GM21526 (cell line): Measurements from ENCODE around the gene C21orf58.

Source experiments
- ATAC-seq: cut with Tn5 transposase; IDR thresholded peaks from one replicate; pipeline ENCODE4 v1.9.1; 2021; ENCODE audit warnings: moderate library complexity; ENCODE audit not compliant: unreplicated experiment, low FRiP score

C21orf58 gene

DNA sequence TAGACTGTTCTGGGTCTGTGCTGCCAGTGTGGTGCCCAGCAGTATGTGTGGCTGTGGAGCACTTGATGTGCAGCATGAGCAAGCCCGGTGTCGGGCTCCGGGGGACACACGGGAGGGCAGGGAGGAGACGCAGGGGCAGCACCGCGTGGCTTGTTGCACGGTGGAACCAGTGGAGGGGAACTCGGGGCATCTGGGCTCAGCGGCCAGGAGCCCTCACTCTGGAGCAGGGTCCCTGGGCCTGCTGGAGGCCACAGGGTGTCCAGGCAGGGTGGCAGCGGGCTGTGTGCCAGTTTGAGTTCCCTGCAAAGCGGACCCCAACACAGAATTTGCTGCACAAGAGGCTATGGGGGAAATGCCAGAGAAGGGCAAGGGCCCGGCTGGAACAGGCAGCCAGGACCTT is 30.8 kb upstream of the C21orf58 start:
- no peak for ATAC-seq

GRCh38 chr21:46354046-46354445 is 30.4 kb upstream of the C21orf58 start:
- no peak for ATAC-seq

- no peak for ATAC-seq
These were observed 29.2 kb upstream of the C21orf58 start for GRCh38 chr21:46352913-46353312.

GRCh38 chr21:46352164-46352515 is 28.5 kb upstream of the C21orf58 start:
- no peak for ATAC-seq

- ATAC-seq, result no peak
These were observed 27.9 kb upstream of the C21orf58 start for GRCh38 chr21:46351476-46352163.

DNA sequence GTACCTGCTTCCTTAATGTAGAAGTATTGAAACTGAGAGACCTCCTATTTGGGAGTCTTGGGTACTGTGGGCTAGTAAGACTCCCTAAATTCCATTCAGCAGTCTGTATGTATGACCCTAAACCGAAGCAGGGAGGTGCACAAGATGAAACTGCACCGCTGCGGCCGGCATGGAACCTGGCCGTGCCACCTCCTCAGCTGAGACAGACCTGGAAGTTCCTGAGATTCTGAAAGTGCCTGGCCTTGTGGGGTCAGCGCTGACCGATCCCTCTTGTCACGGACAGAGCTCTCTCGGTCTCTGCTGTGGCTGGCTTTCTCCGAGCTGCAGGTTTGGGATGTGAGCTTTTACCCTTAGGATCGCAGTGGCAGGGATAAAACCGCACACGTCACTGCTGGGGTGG is 27.3 kb upstream of the C21orf58 start:
- no peak for ATAC-seq

DNA sequence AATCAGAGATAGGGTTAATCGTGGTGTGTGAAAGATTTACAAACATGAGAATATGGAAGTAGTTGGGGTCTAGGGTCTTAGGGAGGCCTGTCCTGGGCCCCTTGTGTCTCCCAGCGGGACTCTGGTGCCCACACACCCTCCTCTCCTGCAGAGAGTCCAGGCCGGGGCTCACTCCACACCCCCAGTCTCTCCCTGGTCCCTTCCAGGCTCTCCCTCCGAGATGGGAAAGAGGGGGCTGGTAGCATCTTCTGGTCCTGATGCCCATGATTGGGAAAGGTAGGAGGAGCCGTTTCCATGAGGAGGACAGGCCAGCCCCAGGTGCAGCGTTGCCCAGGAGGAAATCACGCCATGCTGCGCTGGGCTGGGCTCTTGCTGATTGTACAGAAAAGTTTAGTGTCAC is 26.9 kb upstream of the C21orf58 start:
- no peak for ATAC-seq

DNA sequence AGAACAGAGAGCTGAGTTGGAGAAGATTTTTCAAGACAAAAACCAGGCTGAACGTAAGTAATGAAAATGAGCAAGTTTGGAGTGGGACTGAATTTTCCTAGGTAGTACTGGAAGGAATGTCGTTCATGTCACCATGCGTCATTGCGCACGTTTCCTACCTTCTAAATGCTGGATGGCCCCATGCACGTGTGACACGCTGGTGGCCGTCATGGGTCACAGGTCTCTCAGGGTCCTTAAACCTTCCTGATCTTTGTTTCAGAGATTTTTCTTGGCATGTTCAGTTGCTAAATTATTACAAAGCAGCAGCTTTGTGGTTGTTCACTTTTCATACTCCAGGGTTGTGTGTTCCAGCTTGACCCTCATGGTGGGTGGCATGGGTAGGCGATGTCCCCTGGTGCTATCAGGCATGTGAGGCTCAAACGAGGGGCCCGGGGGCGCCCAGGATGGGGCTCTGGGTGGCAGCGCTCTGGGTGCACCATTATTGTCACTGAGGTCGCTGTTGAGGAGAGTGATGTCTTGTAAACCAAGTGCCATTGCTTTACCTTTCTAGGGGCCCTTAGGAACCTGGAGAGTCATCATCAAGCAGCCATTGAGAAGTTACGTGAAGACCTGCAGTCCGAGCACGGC is 25.6 kb upstream of the C21orf58 start:
- ATAC-seq, result no peak

- ATAC-seq, result no peak
These were observed 24.2 kb upstream of the C21orf58 start for GRCh38 chr21:46347791-46348381.

- no peak for ATAC-seq
These were observed 23.5 kb upstream of the C21orf58 start for GRCh38 chr21:46347203-46347550.

DNA sequence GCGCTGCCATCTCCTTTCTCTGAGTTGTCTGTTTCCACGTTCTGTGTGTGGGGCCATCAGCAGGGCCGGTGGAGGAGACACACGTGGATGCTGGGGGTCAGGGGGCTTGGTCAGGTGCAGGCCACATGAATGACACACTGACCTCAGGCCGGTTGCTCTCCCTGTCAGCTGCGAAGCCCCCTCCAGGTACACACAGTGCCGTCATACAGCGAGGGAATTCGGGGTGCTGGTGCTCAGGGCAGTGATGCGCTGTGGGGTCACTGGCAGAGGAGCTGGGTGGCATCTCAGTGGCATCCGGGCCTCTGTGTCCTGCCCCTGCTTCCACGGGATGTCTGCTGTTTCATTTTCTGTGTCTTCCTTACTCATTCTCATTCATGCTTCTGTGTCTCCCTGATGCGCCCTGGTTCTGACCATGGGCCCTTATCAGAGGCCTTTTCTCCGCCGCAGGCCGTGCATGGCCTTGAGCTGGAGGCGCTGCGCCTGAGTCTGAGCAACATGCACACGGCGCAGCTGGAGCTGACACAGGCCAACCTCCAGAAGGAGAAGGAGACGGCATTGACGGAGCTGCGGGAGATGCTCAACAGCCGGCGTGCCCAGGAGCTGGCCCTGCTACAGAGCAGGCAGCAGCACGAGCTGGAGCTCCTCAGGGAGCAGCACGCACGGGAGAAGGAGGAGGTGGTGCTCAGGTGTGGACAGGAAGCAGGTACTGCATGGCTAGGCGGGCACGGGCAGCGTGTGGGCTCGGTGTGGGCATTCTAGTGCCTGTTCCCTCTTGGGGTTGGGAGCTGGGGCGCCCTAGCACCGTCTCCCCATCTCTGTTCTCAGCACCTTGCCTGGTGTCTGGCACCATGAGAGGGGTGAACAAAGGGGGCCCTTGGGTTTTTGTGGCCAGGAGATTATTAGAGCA is 22.9 kb upstream of the C21orf58 start:
- no peak for ATAC-seq

GRCh38 chr21:46345861-46346260 is 22.2 kb upstream of the C21orf58 start:
- no peak for ATAC-seq

DNA sequence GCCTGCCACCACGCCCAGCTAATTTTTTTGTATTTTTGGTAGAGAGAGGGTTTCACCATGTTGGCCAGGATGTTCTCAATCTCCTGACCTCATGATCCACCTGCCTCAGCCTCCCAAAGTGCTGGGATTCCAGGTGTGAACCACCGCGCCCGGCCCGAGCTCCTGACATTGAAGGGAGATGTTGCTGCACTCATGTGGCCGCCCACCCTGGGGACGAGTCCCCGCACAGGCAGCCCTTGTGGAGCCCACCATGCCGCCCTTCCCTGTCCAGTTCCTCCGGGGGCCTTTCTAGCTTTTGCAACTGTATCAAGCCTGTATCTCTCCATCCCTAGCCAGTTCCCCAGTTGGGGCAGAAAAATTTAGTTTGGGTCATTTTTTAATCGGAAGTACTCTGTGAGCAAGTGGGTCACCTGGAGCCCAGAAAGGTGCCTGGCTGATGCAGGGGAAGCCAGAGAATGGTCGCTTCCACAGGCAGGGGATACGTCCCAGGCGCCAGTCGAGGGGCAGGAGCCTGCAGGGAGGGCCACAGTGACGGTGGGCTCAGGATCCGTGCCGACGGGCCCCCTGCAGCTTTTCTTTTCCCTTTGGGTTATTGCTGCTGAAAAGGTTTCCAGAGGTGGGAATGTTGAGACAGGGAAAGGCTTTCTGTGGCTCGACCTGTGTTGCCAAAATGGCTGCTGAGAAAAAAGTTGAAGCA is 20.7 kb upstream of the C21orf58 start:
- no peak for ATAC-seq

GRCh38 chr21:46340998-46341397 is 17.3 kb upstream of the C21orf58 start:
- no peak for ATAC-seq

DNA sequence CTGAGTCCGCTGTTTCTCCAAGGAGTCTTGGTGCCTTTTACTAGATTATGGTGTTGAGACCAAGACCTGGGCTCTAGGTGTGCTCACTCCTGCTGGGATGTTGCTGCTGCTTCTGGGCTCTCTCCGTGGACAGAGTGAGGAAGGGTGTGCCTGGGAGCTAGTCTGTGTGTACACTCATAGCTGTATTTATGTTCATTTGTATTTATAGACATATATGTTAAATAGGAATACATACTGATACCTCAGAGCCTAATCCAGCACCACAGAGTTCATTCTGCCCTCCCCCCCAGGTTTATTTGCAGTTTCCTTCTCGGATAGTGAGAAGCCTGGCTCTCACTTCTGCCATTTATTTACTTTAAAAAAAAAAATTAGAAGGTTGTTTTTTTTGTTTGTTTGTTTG is 12.9 kb upstream of the C21orf58 start:
- no peak for ATAC-seq

- ATAC-seq, result no peak
These were observed 10.9 kb upstream of the C21orf58 start for GRCh38 chr21:46334351-46335140.

- ATAC-seq, result no peak
These were observed 6.1 kb upstream of the C21orf58 start for GRCh38 chr21:46329796-46330195.

DNA sequence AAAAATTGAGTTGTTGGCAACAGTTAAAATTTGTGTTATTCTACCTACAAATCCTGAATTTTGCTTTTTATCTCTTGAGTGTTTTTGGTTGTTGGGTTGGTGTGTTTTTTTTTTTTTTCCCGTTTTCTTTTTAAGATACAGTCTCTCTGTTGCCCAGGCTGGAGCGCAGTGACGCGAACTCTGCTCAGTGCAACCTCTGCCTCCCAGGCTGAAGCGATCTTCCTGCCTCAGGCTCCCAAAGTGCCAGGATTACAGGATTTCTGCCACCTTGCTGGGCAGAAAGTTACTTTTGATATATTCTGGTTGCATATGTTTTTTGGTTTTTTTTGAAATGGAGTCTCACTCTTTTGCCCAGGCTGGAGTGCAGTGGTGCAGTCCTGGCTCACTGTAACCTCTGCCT is 4.5 kb upstream of the C21orf58 start:
- ATAC-seq, result no peak

- no peak for ATAC-seq
These were observed 4.0 kb upstream of the C21orf58 start for GRCh38 chr21:46327711-46328110.
